MM.1S (cell line): ENCODE data around the gene OR4D9.

Experiments
- CTCF ChIP-seq: fragments of 300-600 bp; sonication (generic); IDR thresholded peaks from 2 replicates; pipeline ENCODE4 v1.5.1; 2016; ENCODE audit warnings: antibody characterized with exemption, low read length, mixed read lengths
- EZH2 ChIP-seq: fragments of 300-600 bp; sonication (generic); optimal IDR thresholded peaks from 2 replicates; pipeline ENCODE3; 2017; ENCODE audit warnings: low read depth, mild to moderate bottlenecking, antibody characterized with exemption, low read length, mixed read lengths

- TF ChIP-seq CTCF (no peak), EZH2 (no peak)
Measured at GRCh38 chr11:59553323-59553722, 42.0 kb downstream of the OR4D9 start.
